HepG2 (cell line): ENCODE measurements around the gene STK24. TPM values are rescaled to one million over a fixed set of nuclear protein-coding genes. Genes with fewer than 3 reads are reported as not detected.

Experiments
- ATAC-seq: fragments of 200-7000 bp; cut with Tn5 transposase; 3 replicates; pipeline ENCODE4 v1.9.1; 2020; ENCODE audit warnings: mild to moderate bottlenecking, moderate library complexity
- BruUV-seq: library from RNA; stranded (reverse); fragments of 400-500 nt; replicated peaks from 2 replicates; lab custom pipeline; 2021; lab: Mats Ljungman, UMichigan
- CTCF ChIA-PET: fragments of 300-600 bp; formaldehyde crosslinking; extraction: SDS; loops from one replicate; lab custom pipeline; 2021; ENCODE audit warnings: low total read pairs, inconsistent platforms, low intra/inter-chr PET ratio; lab: Yijun Ruan, JAX
- POLR2A ChIA-PET: fragments of 350-600 bp; sonication (Branson Sonifier 250); formaldehyde crosslinking; loops from one replicate; lab custom pipeline; 2020; ENCODE audit warnings: antibody characterized with exemption, inconsistent platforms; lab: Yijun Ruan, JAX
- DNase-seq: peaks from one replicate; pipeline ENCODE4 v3.0.0-alpha.2; 2015; ENCODE audit warnings: low spot score
- FAIRE-seq: peaks from 3 replicates; lab custom pipeline; 2011; peaks lifted over from hg19 to GRCh38; lab: Jason Lieb, UNC
- H2AFZ ChIP-seq: one replicate; pipeline ENCODE4 v1.6.1; 2011; ENCODE audit warnings: low read length, inconsistent platforms
- H3K27ac ChIP-seq: fragments of 300-600 bp; 3 replicates; pipeline ENCODE4 v1.8.0; 2011; ENCODE audit warnings: mixed run types, mild to moderate bottlenecking, mixed read lengths, low read length, inconsistent platforms; ENCODE audit not compliant: insufficient read depth; ENCODE audit errors: extremely low read length
- H3K27me3 ChIP-seq, 2 experiments: fragments of 200-600 bp in 1 of 2; 2 replicates in 1 of 2; 3 replicates in 1 of 2; pipeline versions ENCODE4 v1.6.0 to v1.8.0; 2011; ENCODE audit warnings: low read length in 2 of 2, mild to moderate bottlenecking in 2 of 2, moderate library complexity in 2 of 2, inconsistent platforms in 1 of 2; ENCODE audit not compliant: insufficient read depth in 2 of 2, control insufficient read depth in 1 of 2
- H3K36me3 ChIP-seq, 2 experiments: fragments of 200-600 bp in 1 of 2; replicated peaks in 1 of 2; 2 replicates in 1 of 2; 3 replicates in 1 of 2; pipeline versions ENCODE4 v1.5.1 to v1.8.0; 2011; ENCODE audit warnings: low read length in 2 of 2, inconsistent platforms in 1 of 2; ENCODE audit not compliant: insufficient read depth in 2 of 2, control insufficient read depth in 1 of 2
- H3K4me1 ChIP-seq: 2 replicates; pipeline ENCODE4 v1.5.1; 2012; ENCODE audit warnings: low read length, inconsistent platforms; ENCODE audit not compliant: insufficient read depth
- H3K4me2 ChIP-seq: 2 replicates; pipeline ENCODE4 v1.6.0; 2011; ENCODE audit warnings: low read depth, low read length, inconsistent platforms
- H3K4me3 ChIP-seq, 3 experiments: fragments of 200-600 bp in 1 of 3; sonication (generic), shearing (Covaris generic) in 1 of 3; replicated peaks in 1 of 3; 2 replicates each; pipeline ENCODE4 v1.5.1; 2011 to 2016; ENCODE audit warnings: low read length in 3 of 3, inconsistent platforms in 2 of 3, low read depth in 2 of 3, mild to moderate bottlenecking in 2 of 3, control low read depth in 1 of 3, mixed read lengths in 1 of 3; ENCODE audit not compliant: insufficient read depth in 1 of 3
- H3K79me2 ChIP-seq: one replicate; pipeline ENCODE4 v1.6.1; 2011; ENCODE audit warnings: low read length, inconsistent platforms; ENCODE audit not compliant: insufficient read depth
- H3K9ac ChIP-seq: 2 replicates; pipeline ENCODE4 v1.6.0; 2011; ENCODE audit warnings: mild to moderate bottlenecking, low read depth, low read length, inconsistent platforms; ENCODE audit not compliant: insufficient read depth
- H3K9me3 ChIP-seq: 2 replicates; pipeline ENCODE4 v1.5.1; 2012; ENCODE audit warnings: mild to moderate bottlenecking, low read length
- H4K20me1 ChIP-seq: 2 replicates; pipeline ENCODE4 v1.6.0; 2011; ENCODE audit warnings: inconsistent platforms, mild to moderate bottlenecking, low read length, moderate library complexity; ENCODE audit not compliant: insufficient read depth
- AKAP8 ChIP-seq: sonication (generic); formaldehyde crosslinking; IDR thresholded peaks from 2 replicates; pipeline ENCODE4 v1.5.1; 2020; ENCODE audit warnings: mild to moderate bottlenecking, missing genetic modification reagents
- MXD4 ChIP-seq: IDR thresholded peaks from 2 replicates; pipeline ENCODE4 v1.6.1; 2016; ENCODE audit warnings: mild to moderate bottlenecking, missing biosample characterization, missing genetic modification reagents
- NRL ChIP-seq: sonication (generic); formaldehyde crosslinking; IDR thresholded peaks from 2 replicates; pipeline ENCODE4 v1.5.0; 2020; ENCODE audit warnings: missing genetic modification reagents, mild to moderate bottlenecking, moderate library complexity, borderline replicate concordance
- PRDM4 ChIP-seq: sonication (generic); formaldehyde crosslinking; IDR thresholded peaks from 2 replicates; pipeline ENCODE4 v1.9.0; 2021; ENCODE audit warnings: missing genetic modification reagents, borderline replicate concordance
- RBAK ChIP-seq: sonication (generic); formaldehyde crosslinking; IDR thresholded peaks from 2 replicates; pipeline ENCODE4 v1.5.1; 2020; ENCODE audit warnings: mild to moderate bottlenecking, missing genetic modification reagents
- SALL1 ChIP-seq: sonication (generic); formaldehyde crosslinking; IDR thresholded peaks from 2 replicates; pipeline ENCODE4 v1.8.0; 2022; ENCODE audit warnings: mild to moderate bottlenecking, missing genetic modification reagents
- SP1 ChIP-seq, 2 experiments: fragments of 450-650 bp in 1 of 2; sonication (generic) in 1 of 2; formaldehyde crosslinking in 1 of 2; IDR thresholded peaks; 2 replicates each; pipeline versions ENCODE4 v1.4.0 to v1.6.1; 2016 to 2020; ENCODE audit warnings: missing genetic modification reagents in 1 of 2
- YEATS4 ChIP-seq: sonication (generic); formaldehyde crosslinking; IDR thresholded peaks from 2 replicates; pipeline ENCODE4 v1.4.0; 2020; ENCODE audit warnings: missing genetic modification reagents, borderline replicate concordance
- ZBTB26 ChIP-seq: IDR thresholded peaks from 2 replicates; pipeline ENCODE4 v1.6.1; 2016; ENCODE audit warnings: missing compliant biosample characterization, missing genetic modification reagents, borderline replicate concordance
- ZFAT ChIP-seq: sonication (generic); formaldehyde crosslinking; conservative IDR thresholded peaks from 2 replicates; pipeline ENCODE4 v1.8.1; 2023; ENCODE audit warnings: missing genetic modification reagents, inconsistent platforms
- ZNF691 ChIP-seq: sonication (generic); formaldehyde crosslinking; IDR thresholded peaks from 2 replicates; pipeline ENCODE4 v1.4.0; 2020; ENCODE audit warnings: missing genetic modification reagents, low read depth, mild to moderate bottlenecking, borderline replicate concordance
- ZNF782 ChIP-seq: sonication (generic); formaldehyde crosslinking; IDR thresholded peaks from 2 replicates; pipeline ENCODE4 v1.4.0; 2020; ENCODE audit warnings: missing genetic modification reagents, mild to moderate bottlenecking, borderline replicate concordance
- WGBS: methylation state at CpG from one replicate; pipeline ENCODE4 v1.1.6; 2017; ENCODE audit warnings: low lambda C conversion rate; 5-methylcytosine and 5-hydroxymethylcytosine counted together
- in situ Hi-C: cut with HindIII; loops from 2 replicates; pipeline ENCODE4 v1.10.0; 2017; ENCODE audit warnings: low pct_unique_long_range_greater_than_20kb; ENCODE audit not compliant: extremely low pct_ligation_motif_present
- intact Hi-C: fragments of 100-400 bp; cut with micrococcal nuclease; formaldehyde crosslinking; loops from one replicate; pipeline ENCODE4 v1.10.0; 2022; ENCODE audit not compliant: unreplicated experiment
- polyA plus RNA-seq, 8 experiments: library from polyadenylated mRNA; depleted of rRNA in 3 of 8; stranded (reverse) in 7 of 8; unstranded in 1 of 8; fragments of >200 nt; fragmentation: Illumina TruSeq in 4 of 8; extraction: Trizol in 4 of 8; gene quantifications; 2 replicates each; pipeline versions ENCODE4 v1.2.1 to v1.2.3, GENCODE V29; 2011 to 2016; ENCODE audit warnings: low read depth in 4 of 8, missing spikeins in 1 of 8, mixed read lengths in 1 of 8; ENCODE audit not compliant: insufficient read depth in 1 of 8
- total RNA-seq, 5 experiments: library from RNA; depleted of rRNA; stranded (reverse); fragments of >200 nt; fragmentation: Illumina TruSeq; extraction: Trizol; gene quantifications; 2 replicates each; pipeline ENCODE4 v1.2.3, GENCODE V29; 2016; ENCODE audit warnings: low read depth in 1 of 5
- TF ChIP-seq, protein P1 (sequence below): IDR thresholded peaks from 2 replicates; pipeline ENCODE4 v1.6.1; 2016; ENCODE audit warnings: low read depth, control low read depth

Gene STK24
- total and polyA plus RNA-seq, 2 of the 13 experiments (the other 11 are each of a cell fraction or from before 2014, with no cell fraction given) = 51.3 to 73.0 TPM

DNA sequence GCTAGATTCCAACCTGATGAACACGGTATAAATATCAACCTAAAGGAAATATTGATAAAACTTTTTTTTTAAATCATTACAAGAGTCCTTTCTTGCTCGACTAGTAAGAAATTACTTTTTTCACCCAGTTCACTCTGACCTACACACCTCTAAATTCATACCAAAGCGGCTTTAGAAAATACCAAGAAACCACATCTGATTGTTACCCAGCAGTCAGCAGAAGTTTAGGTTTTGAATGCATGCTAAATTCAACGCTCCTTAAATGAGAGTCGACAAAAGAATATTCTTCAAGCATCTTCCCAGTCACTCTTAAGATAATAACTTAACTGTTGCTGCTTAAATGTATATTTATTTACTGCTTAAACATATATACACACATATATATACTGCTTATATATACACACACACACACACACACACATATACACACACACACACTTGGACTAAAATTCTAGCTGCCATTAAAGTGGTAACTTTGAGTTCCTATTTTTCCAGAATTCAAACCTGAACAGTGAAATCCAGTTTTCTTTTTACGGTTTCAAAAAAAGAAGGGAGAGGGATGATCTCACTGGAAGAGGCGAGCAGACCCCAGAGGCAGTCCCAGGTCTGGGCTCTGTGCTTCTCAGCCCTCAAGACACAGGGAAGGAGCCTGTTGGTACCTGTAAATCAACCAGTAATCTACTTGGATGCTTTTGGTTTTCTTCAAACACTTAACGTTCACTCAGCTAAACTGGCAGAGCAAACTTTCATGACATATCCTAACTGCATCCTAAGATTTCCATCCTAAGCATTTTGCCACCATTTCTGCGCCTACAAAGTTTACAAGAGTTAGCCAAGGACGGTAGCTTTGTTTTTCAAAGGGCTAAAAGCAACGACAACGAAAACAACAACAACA is 1.7 kb downstream of the STK24 start (continued):
- TF ChIP-seq ZFAT (CRISPR knock-in tag) = no peak
- no peak for TF ChIP-seq RBAK (CRISPR knock-in tag)
- no peak for TF ChIP-seq MXD4 (CRISPR knock-in tag)
- no peak for TF ChIP-seq AKAP8 (CRISPR knock-in tag)

- Histone ChIP-seq H4K20me1 (peaks cover 59% of the 10 kb centered on the region), H3K4me3 (peak overlapping the region; percentile 31 to 59 (median 39); a peak in 5 of 6 replicates), H3K9me3 (no peaks in the 10 kb centered on the region), H3K4me2 (peak overlapping the region; percentile 90), H2AFZ (no peak overlapping the region), H3K4me1 (peaks cover 78% of the 10 kb centered on the region), H3K36me3 (peaks cover 0 to 5% of the 10 kb centered on the region in 2 experiments; a peak in 2 of 5 replicates), H3K27ac (peak overlapping the region; percentile 74), H3K27me3 (no peaks in the 10 kb centered on the region; a peak in 1 of 5 replicates), H3K9ac (peak overlapping the region; percentile 65), H3K79me2 (peaks cover 91% of the 10 kb centered on the region)
- in situ Hi-C loops (no loop called here), intact Hi-C loops (loop anchor here (5.0 to 10.0 kb wide), 4 partner anchors 65 to 595 kb away; no protein-coding TSS in a partner anchor)
- peak; percentile 64 for ATAC-seq
- POLR2A ChIA-PET = interaction anchor here (2.8 kb wide), 1 partner anchor 88 kb away, joined by 15 read pairs; no protein-coding TSS in a partner anchor
- CTCF ChIA-PET = no interaction called here
- peak; percentile 39 for DNase-seq
- WGBS = 13% methylated on average over 9 of the region's 11 CpGs
- no TSS peak for BruUV-seq
- FAIRE-seq = no peak
- TF ChIP-seq ZBTB26 (CRISPR knock-in tag) (peak; percentile 35; the same call in 1 of the 2 replicates), ZNF691 (CRISPR knock-in tag) (0 out of 2 replicates have a peak, but pooled peaks have one; percentile 48), NRL (peak; percentile 38; the same call in 1 of the 2 replicates), YEATS4 (CRISPR knock-in tag) (no peak; the same call in 1 of the 2 replicates), PRDM4 (CRISPR knock-in tag) (no peak), ZNF782 (no peak), SP1 (IDR thresholded peaks at IDR 0.05) (no peak), SP1 (CRISPR knock-in tag; IDR thresholded peaks at IDR 0.05) (no peak), SALL1 (peak; percentile 36; the same call in 1 of the 2 replicates)
- TF ChIP-seq, protein P1, sequence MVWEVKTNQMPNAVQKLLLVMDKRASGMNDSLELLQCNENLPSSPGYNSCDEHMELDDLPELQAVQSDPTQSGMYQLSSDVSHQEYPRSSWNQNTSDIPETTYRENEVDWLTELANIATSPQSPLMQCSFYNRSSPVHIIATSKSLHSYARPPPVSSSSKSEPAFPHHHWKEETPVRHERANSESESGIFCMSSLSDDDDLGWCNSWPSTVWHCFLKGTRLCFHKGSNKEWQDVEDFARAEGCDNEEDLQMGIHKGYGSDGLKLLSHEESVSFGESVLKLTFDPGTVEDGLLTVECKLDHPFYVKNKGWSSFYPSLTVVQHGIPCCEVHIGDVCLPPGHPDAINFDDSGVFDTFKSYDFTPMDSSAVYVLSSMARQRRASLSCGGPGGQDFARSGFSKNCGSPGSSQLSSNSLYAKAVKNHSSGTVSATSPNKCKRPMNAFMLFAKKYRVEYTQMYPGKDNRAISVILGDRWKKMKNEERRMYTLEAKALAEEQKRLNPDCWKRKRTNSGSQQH (CRISPR knock-in tag) = 0 out of 2 replicates have a peak, but pooled peaks have one; percentile 27
Measured at GRCh38 chr13:98571955-98572662, 4.8 kb downstream of the STK24 start.
